Measurements from ENCODE around the gene PTDSS2. TPM values are rescaled to one million over a fixed set of nuclear protein-coding genes. Genes with fewer than 3 reads are reported as not detected.

Gene PTDSS2
- total and polyA plus RNA-seq, 10 donors = 11.0 to 40.7 (median 25.7) TPM

DNA sequence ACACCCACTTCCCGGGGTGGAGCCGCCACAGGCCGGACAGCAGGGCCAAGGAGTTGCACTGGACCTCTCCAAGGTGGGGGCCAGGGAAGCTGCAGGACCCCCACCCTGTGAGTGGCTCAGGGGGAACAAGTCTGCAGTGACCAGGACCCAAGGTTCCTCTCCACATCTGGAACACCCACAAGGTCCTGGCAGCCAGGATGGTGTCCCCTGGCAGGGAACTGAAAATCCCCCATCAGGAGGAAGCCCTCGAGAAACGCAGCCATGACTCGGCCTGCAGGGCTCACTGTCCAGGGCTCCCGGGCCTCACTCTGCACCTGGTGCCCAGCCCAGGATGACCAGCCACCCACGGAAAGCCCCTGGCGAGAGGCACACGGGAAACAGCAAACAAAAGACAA lies 45.5 kb downstream of the PTDSS2 start:
- H3K4me3 ChIP-seq = no peak overlapping the region
- H3K36me3 ChIP-seq = peaks cover 11 to 96% (median 85%) of the 10 kb centered on the region in 6 donors
- H3K9me3 ChIP-seq = no peaks in the 10 kb centered on the region
- no peaks in the 10 kb centered on the region for H3K27me3 ChIP-seq (replicated peaks in 1 of 7)
- H3K4me1 ChIP-seq = peaks cover 0 to 7% (median 0%) of the 10 kb centered on the region in 6 donors
- TF ChIP-seq POLR2AphosphoS5 (IDR thresholded peaks at IDR 0.05) = peak in 1 of 3 donors; percentile 18
- no peak for TF ChIP-seq POLR2A (IDR thresholded peaks at IDR 0.05)
- 66 to 84% (median 72%) methylated on average over 10 of the region's 10 CpGs for WGBS, 5 donors
- no peak for DNase-seq
- no peak overlapping the region for H3K27ac ChIP-seq
- intact Hi-C loops (cut with DNase I; ENCODE audit: low total_unique reads) = no loop called here

DNA sequence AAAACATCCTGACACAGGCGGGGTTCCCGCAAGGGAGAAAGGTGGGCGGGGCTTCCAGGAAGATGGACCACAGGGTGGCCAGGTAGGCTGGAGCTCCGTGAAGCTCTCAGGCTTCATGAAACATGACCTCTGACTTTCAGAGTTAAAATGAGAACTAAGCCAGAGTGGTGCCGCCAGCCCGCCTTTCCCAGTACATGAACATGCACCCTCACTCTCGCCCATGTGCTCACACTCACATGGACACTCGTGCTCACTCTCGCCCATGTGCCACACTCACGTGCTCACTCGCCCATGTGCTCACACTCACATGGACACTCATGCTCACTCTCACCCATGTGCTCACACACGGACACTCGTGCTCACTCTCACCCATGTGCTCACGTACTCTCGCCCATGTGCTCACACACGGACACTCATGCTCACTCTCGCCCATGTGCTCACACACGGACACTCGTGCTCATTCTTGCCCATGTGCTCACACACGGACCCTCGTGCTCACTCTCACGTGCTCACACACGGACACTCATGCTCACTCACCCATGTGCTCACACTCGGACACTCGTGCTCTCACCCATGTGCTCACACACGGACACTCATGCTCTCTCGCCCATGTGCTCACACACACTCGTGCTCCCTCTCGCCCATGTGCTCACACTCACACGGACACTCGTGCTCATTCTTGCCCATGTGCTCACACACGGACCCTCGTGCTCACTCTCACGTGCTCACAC lies 46.9 kb downstream of the PTDSS2 start:
- no peak overlapping the region for H3K27ac ChIP-seq
- TF ChIP-seq POLR2A (IDR thresholded peaks at IDR 0.05) (no peak), POLR2AphosphoS5 (IDR thresholded peaks at IDR 0.05) (no peak)
- TF ChIP-seq, protein P1, sequence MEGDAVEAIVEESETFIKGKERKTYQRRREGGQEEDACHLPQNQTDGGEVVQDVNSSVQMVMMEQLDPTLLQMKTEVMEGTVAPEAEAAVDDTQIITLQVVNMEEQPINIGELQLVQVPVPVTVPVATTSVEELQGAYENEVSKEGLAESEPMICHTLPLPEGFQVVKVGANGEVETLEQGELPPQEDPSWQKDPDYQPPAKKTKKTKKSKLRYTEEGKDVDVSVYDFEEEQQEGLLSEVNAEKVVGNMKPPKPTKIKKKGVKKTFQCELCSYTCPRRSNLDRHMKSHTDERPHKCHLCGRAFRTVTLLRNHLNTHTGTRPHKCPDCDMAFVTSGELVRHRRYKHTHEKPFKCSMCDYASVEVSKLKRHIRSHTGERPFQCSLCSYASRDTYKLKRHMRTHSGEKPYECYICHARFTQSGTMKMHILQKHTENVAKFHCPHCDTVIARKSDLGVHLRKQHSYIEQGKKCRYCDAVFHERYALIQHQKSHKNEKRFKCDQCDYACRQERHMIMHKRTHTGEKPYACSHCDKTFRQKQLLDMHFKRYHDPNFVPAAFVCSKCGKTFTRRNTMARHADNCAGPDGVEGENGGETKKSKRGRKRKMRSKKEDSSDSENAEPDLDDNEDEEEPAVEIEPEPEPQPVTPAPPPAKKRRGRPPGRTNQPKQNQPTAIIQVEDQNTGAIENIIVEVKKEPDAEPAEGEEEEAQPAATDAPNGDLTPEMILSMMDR (IDR thresholded peaks at IDR 0.05 in 8 of 11, conservative IDR thresholded peaks at IDR 0.05 in 3 of 11) = no peak
- H3K36me3 ChIP-seq = peaks cover 11 to 100% (median 91%) of the 10 kb centered on the region in 6 donors
- H3K9me3 ChIP-seq = no peaks in the 10 kb centered on the region
- WGBS, 5 donors = 94 to 96% (median 95%) methylated on average over 34 of the region's 34 CpGs
- H3K4me1 ChIP-seq = peaks cover 0 to 14% (median 6%) of the 10 kb centered on the region in 6 donors
- no peaks in the 10 kb centered on the region for H3K27me3 ChIP-seq (replicated peaks in 1 of 7)
- no peak overlapping the region for H3K4me3 ChIP-seq
- DNase-seq = no peak
- intact Hi-C loops (cut with DNase I; ENCODE audit: low total_unique reads) = no loop called here

DNA sequence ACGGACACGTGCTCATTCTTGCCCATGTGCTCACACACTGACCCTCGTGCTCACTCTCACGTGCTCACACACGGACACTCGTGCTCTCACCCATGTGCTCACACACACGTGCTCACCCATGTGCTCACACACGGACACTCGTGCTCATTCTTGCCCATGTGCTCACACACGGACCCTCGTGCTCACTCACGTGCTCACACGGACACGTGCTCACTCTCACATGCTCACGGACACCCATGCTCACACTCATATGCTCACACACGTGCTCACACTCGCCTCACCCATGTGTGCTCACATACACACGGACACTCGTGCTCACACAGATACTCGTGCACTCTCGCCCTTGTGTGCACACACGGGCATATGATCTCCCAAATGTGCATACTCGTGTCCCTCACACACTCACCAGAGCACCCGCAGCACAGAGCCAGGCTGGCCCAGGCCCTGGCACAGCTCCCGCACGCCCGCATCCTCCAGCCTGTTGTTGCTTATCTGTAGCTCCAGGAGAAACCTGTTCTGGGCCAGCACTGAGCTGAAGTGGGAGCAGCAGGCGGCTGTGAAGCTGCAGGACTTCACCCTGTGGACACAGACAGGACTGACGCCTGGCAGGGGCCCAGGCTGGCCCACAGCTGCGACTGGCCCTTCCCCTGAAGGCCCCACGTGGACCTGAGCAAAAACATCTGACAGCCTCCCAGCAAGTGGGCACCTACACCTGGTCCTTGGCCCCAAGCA lies 47.7 kb downstream of the PTDSS2 start:
- intact Hi-C loops (cut with DNase I; ENCODE audit: low total_unique reads) = no loop called here
- Histone ChIP-seq H3K4me1 (peaks cover 1 to 21% (median 12%) of the 10 kb centered on the region in 6 donors), H3K27me3 (replicated peaks in 1 of 7) (no peaks in the 10 kb centered on the region), H3K4me3 (no peak overlapping the region), H3K36me3 (peaks cover 11 to 96% (median 90%) of the 10 kb centered on the region in 6 donors), H3K9me3 (no peaks in the 10 kb centered on the region), H3K27ac (no peak overlapping the region)
- 95 to 98% (median 96%) methylated on average over 28 to 31 of the region's 31 CpGs for whole genome bisulfite sequencing, 5 donors
- TF ChIP-seq POLR2AphosphoS5 (IDR thresholded peaks at IDR 0.05) = peak in 1 of 3 donors; percentile 12
- TF ChIP-seq, protein P1 (IDR thresholded peaks at IDR 0.05 in 8 of 11, conservative IDR thresholded peaks at IDR 0.05 in 3 of 11) = no peak
- no peak for DNase-seq

DNA sequence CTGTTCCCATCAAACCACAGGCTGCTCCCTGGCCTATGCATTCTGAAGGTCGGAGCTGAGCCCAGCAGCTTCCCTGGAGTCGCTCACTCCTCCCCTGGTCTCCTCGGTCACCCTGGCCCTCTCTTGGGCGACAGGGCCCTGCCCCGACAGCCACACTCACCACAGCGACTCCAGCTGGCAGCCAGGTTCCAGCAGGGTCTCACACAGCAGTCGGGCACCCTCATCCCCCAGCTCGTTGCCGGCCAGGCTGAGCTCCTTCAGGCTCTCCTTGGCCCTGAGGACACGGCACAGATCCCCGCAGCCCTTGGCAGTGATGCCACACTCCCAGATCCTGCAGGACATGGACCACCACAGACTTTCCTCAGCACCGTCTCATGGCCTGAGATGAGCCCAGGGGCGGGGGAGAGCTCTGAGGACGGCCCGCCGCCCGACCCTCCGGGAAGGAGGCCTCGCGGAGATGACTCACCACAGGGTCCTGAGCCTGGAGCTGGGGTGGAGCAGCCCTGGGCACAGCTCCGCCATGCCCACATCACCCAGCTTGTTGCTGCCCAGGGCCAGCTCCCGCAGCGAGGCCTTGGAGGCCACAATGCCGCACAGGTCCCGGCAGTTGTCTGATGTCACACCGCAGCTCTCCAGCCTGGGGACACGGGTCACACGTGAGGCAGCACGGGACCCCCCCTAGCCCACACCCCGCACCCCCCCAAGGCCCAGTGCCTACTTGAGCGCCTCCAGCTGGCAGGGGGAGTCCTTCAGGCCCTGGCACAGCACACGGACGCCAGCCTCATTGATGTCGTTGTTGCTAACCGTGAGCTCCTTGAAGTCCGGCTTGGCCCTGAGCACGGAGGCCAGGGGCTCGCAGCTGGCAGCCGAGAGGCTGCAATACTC lies 48.5 kb downstream of the PTDSS2 start:
- no peak for DNase-seq
- Histone ChIP-seq H3K36me3 (peaks cover 11 to 88% (median 82%) of the 10 kb centered on the region in 6 donors), H3K27me3 (replicated peaks in 1 of 7) (no peaks in the 10 kb centered on the region), H3K9me3 (no peaks in the 10 kb centered on the region), H3K4me1 (peaks cover 4 to 29% (median 20%) of the 10 kb centered on the region in 6 donors), H3K27ac (no peak overlapping the region), H3K4me3 (no peak overlapping the region)
- intact Hi-C loops (cut with DNase I; ENCODE audit: low total_unique reads) = no loop called here
- 95 to 99% (median 97%) methylated on average over 14 to 39 of the region's 39 CpGs for WGBS, 5 donors
- TF ChIP-seq POLR2AphosphoS5 (IDR thresholded peaks at IDR 0.05) = peak in 1 of 3 donors; percentile 40
- TF ChIP-seq POLR2A (IDR thresholded peaks at IDR 0.05) = no peak
- TF ChIP-seq, protein P1 (IDR thresholded peaks at IDR 0.05 in 8 of 11, conservative IDR thresholded peaks at IDR 0.05 in 3 of 11) = no peak
